Measurements from ENCODE around the gene DAD1.

- TF ChIP-seq CTCF (IDR thresholded peaks at IDR 0.05) (no peak), EP300 (IDR thresholded peaks at IDR 0.05) (no peak), POLR2AphosphoS5 (IDR thresholded peaks at IDR 0.05) (no peak), POLR2A (IDR thresholded peaks at IDR 0.05) (no peak)
These were observed 17.4 kb upstream of the DAD1 start for GRCh38 chr14:22606380-22606779.

All from sigmoid colon (tissue), 4 donors.